NB4 (cell line): ENCODE measurements around the gene ITGA8.

Experiments used
- DNase-seq: peaks from one replicate; pipeline ENCODE4 v3.0.0; 2010; ENCODE audit warnings: low read depth
- H3K4me3 ChIP-seq: one replicate; pipeline ENCODE4 v1.5.1; 2011; ENCODE audit warnings: mild to moderate bottlenecking, low read depth, low read length, moderate library complexity
- MYC ChIP-seq: IDR thresholded peaks from 2 replicates; pipeline ENCODE4 v1.6.1; 2011; ENCODE audit warnings: low read depth, low read length
- POLR2A ChIP-seq: IDR thresholded peaks from 2 replicates; pipeline ENCODE4 v1.6.1; 2011; ENCODE audit warnings: mild to moderate bottlenecking; ENCODE audit not compliant: insufficient read length; ENCODE audit errors: extremely low read depth
- TF ChIP-seq, protein P1 (sequence below): IDR thresholded peaks from 2 replicates; pipeline ENCODE4 v1.6.1; 2011; ENCODE audit warnings: low read depth, low read length
- TF ChIP-seq, protein P2 (sequence below): IDR thresholded peaks from one replicate; pipeline ENCODE4 v1.5.1; 2012; ENCODE audit warnings: low read depth, low read length

The ITGA8 gene

DNA sequence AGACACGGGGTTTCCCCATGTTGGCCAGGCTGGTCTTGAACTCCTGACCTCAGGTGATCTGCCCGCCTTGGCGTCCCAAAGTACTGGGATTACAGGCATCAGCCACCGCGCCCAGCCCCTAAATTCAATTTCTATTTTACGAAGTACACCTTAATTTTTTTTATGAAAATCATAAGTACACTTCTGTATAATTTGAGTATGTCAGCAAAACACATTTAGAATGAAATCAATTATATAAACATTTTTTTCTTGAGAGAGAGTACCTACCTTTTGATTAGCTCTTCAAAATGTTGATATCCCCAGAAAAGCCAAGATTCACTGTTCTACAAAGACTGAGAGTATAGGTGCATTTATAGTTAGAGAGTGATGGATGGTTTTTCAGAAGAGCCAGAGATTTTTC is 20.5 kb upstream of the ITGA8 start:
- DNase-seq, result no peak
- TF ChIP-seq MYC (no peak), POLR2A (no peak)
- TF ChIP-seq, protein P1, sequence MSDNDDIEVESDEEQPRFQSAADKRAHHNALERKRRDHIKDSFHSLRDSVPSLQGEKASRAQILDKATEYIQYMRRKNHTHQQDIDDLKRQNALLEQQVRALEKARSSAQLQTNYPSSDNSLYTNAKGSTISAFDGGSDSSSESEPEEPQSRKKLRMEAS, result no peak
- TF ChIP-seq, protein P2, sequence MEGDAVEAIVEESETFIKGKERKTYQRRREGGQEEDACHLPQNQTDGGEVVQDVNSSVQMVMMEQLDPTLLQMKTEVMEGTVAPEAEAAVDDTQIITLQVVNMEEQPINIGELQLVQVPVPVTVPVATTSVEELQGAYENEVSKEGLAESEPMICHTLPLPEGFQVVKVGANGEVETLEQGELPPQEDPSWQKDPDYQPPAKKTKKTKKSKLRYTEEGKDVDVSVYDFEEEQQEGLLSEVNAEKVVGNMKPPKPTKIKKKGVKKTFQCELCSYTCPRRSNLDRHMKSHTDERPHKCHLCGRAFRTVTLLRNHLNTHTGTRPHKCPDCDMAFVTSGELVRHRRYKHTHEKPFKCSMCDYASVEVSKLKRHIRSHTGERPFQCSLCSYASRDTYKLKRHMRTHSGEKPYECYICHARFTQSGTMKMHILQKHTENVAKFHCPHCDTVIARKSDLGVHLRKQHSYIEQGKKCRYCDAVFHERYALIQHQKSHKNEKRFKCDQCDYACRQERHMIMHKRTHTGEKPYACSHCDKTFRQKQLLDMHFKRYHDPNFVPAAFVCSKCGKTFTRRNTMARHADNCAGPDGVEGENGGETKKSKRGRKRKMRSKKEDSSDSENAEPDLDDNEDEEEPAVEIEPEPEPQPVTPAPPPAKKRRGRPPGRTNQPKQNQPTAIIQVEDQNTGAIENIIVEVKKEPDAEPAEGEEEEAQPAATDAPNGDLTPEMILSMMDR, result no peak
- no peak overlapping the region for H3K4me3 ChIP-seq

DNA sequence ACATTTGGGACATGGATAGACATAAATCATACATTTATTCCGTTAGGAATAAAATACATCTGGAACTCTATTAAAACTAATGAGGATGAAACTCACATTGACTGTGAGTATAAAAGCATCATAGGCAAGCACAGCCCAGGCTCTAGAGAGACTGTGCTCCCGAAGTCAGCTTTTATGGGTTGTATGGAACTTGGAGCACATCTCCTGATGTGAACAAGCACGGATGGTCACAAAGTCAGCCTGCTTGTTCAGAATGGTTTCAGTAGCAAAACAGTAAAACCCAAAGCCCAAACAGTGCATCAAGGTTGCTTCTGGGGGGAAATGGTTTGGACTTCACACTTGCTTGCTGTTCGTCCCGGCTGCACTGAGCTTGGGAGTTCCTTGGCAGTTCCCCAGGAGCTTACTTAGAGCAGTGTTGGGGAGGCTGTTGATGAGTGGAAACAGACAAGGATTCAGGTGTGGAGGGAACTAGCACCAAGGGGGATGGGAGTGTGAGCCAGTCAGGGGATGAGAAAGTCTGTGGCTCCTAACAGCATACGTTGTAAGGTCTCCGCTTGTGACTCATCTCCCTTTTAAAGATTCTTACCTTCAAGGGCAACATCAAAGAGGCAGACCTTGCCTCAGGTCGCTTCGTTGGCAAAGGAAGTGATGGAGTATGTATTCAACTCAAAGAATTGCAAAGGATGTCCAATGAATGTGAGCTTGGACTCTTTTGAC is 19.7 kb upstream of the ITGA8 start:
- TF ChIP-seq, protein P1, result no peak
- TF ChIP-seq, protein P2, result no peak
- no peak for TF ChIP-seq MYC
- no peak for TF ChIP-seq POLR2A
- H3K4me3 ChIP-seq, result no peak overlapping the region
- no peak for DNase-seq

DNA sequence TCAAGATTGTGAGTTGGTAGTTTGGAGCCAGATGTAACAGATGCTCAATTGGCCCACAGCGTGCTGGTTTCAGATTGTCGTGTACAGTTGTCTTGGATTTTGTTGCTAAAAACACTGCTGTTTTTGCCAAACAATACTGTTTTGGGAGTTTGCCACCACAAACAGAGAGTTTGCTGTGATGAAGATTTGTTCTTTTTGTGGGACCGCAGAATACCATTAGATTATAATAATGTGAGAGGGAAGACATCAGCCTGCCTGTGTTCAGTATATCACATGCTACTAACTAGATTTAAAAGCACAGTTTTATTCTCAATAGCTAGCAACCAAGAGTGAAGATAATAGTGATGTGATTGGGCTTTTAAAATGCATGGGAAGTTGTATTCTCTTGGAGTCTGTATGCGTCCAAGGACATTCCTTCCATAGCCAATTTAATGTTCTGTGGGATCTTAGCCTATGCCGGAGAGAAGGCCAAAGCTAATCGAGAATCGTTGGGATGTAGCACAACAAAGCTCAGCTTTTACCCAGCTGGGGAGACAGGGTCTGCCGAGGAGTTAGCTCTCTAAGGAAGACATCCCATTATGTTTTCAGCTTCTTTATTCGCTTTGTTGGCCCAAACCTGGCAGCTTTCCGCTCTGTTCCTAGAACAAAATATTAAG is 18.7 kb upstream of the ITGA8 start:
- no peak for TF ChIP-seq POLR2A
- no peak for DNase-seq
- H3K4me3 ChIP-seq, result no peak overlapping the region

DNA sequence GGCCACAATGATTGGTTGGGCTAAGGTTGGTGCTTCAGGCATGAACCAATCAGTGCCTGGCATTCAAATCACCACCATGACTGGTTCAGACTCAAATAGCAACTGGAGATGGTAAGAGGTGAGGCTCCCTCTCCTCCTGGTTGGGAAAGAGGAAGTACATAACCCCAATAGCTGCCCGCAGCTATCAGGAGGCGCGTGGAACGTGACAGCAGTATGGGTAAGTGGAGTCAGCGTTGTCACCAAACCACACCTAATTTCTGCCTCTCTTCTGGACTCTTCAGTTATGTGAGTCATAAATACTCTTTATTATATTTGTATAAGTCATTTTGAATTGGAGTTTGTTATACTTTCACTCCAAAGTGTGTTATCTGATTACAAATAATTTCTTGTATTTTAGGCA is 17.9 kb upstream of the ITGA8 start:
- TF ChIP-seq MYC, result no peak
- TF ChIP-seq, protein P2, result no peak
- TF ChIP-seq, protein P1, result no peak
- no peak for TF ChIP-seq POLR2A
- DNase-seq, result peak; percentile 7
- no peak overlapping the region for H3K4me3 ChIP-seq

DNA sequence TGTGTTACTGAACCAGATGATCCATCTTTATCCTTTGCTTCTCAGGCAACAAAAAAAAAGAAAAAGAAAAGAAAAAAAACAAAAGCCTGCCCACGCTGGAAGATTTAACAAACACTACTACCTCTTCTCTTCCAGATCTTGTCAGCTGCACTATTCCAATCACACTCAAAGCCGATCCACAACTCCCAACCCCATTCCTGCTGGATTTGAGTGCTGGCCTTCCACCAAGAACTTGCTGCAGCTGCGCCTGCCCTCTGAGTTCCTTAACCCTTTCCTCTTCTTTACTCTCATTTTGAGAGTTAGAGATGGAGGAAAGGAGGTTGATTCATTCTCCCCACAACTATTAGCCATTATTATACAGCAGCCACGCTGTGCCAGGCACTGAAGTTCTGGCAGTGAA is 16.0 kb upstream of the ITGA8 start:
- DNase-seq, result no peak
- H3K4me3 ChIP-seq, result no peak overlapping the region
- TF ChIP-seq, protein P2, result no peak
- TF ChIP-seq POLR2A, result no peak
- TF ChIP-seq, protein P1, result no peak
- no peak for TF ChIP-seq MYC

DNA sequence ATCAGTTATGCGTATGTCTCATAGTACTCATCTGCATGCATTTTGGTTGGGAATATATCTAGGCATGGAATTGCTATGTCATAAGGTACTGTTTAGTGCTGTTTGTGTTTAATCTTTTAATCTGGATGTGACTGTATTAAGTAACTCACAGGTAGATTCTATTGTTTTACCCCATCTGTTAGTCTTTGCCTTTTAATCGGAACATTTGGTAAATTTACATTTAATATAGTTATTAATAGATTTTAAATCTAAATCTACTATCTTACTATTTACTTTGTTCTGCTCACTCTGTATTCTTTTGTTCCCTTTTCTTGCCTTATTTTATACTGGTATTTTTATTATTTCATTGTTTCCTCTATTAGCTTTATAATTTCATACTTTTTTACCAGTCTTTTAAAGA is 10.6 kb upstream of the ITGA8 start:
- no peak for DNase-seq
- no peak overlapping the region for H3K4me3 ChIP-seq
- TF ChIP-seq, protein P2, result no peak
- no peak for TF ChIP-seq POLR2A
- no peak for TF ChIP-seq MYC
